Activated CD8-positive, alpha-beta memory T cell treated with anti-CD3 and anti-CD28 coated beads for 24 hours (primary cell): ENCODE measurements around the gene STEAP3.

ENCODE experiments used
- DNase-seq: peaks from one replicate; pipeline ENCODE4 v3.0.0-alpha.2; 2020

The STEAP3 gene

DNA sequence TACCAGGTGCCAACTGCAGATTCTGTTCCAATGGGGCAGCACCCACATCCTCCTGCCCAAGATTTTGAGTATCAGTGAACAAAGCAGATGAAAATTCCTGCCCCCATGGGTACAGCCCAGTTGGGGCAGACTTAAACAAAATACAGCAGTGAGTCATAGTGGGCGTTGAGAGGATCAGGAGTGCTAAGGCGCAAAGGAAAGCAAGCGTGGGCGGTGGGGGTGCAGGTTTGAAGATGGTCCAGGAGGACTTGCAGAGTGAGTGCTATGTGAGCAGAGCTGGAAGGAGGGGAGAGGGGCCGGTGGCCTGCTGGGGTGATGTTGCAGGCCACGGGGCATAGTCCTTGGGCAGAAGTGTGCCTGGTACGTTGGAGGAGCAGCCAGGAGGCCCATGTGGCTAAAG, 24.7 kb downstream of the STEAP3 start:
- no peak for DNase-seq

DNA sequence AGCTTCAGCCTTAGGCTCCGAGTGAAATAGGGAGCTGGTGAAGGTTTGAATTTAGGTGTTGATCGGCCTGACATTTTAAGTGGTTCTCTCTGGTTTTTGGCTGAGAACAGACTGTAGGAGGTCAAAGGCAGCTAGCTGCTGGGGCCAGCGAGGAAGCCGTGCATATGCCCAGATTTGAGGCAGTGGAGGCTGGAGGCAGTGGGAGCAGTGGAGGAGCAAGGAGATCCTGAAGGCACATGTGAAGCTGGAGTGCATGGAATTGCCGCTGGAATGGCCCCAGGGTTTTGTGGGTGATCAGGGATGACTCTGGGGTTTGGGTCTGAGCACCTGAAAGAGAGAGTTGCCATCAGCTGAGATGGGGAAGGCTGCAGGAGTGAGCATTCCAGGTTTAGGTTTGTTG, 25.1 kb downstream of the STEAP3 start:
- DNase-seq, result no peak

DNA sequence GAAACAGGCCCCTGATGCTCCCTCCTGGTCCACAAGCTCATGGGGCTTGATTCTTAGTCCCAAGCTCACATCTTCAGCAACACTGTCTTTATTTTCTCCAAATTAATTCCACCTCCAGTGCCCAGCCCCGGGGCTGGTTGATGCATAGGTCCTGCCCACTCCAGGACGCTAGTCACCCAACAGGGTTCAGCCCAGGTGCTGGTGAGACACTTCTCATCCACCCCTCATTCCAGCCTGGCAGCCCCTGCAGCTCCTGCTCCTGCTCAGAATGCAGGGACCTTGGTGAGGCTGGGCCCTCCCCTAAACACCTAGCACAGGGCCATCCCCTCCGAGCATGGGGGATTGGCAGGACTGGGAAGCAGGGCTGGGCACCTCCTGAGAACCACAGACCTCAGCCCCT, 25.7 kb downstream of the STEAP3 start:
- no peak for DNase-seq

DNA sequence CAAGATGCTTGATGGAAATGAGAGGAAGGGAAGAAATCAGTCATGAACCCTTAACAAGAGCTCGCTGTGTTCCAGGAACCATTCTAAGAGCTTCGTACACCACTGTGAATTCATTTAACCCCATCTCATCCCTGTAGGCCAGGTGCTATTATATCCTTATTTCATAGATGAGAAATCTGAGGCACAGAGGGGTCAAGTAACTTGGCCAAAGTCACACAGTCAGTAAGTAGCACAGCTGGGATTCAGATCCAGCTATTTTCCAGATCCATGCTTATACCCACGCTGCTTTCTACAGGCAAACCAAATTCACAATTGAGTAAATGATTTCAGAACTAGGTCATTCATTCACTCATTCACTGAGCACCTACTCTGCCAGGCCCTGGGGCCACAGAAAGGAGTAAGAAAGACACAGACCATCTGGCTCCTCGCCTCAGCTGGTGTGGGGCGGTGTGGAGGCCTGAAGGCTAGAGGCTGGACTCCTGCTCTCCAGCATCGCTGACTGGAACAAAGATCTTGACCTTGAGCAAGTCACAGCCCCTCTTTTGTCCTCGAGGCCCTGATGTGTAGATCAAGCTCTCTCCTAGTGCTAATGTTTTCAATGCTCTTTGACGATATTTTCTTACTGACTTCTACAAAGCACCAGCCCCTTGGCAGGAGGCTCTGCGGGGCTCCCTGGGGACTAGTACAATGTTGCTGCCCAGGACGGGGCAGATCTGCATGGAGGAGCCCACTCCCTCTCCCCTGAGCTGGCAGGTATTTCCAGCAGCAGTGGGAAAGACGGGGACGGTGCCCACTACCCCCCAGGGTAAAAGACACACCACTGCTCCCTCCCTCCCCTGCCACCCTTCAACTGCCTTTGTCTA, 26.5 kb downstream of the STEAP3 start:
- DNase-seq, result no peak

DNA sequence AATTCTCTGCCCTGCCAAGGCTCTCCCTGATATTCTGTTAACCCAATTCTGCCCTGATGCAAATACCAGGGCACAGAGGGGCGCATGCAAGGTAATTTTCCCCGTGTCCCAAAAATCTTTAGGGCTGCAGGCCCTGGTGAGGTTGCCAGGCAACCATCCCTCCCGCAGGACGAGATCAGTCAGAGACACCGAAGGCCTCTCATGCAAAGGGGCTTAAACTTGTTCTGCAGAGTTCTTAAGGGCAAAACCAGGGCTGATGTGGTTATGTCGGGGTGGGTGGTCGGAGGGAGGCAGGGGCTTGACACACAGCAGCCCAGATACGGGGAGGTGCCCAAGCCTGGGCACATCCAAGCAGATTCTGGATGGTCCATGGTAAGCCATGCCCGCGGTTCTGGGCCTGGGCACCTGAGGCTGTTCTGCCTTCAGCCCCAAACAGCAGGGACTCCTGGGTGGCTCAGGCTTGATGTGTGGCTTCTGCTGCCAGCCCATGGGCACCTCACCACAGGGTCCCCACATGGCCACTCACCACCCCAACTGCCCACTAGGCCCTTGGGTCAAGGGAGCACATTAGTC, 27.2 kb downstream of the STEAP3 start:
- DNase-seq, result no peak

DNA sequence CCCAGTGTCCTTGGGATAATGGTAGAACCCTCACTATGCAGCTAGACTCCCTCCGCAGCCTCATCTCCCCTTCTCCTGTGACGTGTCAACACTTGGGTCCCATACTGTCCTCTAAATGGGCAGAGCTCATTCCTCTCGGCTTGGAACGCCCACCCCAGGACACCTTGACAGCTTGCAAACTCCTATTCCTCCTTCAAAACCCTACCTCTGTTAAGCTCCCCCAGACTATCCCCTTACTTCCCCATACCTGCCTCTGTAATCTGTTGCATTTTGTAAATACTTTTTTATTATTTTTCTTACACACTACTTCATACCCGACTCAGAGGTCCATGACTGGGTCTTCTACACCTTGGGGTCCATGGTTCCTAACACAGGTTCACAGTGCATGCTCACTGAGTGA, 28.0 kb downstream of the STEAP3 start:
- no peak for DNase-seq

DNA sequence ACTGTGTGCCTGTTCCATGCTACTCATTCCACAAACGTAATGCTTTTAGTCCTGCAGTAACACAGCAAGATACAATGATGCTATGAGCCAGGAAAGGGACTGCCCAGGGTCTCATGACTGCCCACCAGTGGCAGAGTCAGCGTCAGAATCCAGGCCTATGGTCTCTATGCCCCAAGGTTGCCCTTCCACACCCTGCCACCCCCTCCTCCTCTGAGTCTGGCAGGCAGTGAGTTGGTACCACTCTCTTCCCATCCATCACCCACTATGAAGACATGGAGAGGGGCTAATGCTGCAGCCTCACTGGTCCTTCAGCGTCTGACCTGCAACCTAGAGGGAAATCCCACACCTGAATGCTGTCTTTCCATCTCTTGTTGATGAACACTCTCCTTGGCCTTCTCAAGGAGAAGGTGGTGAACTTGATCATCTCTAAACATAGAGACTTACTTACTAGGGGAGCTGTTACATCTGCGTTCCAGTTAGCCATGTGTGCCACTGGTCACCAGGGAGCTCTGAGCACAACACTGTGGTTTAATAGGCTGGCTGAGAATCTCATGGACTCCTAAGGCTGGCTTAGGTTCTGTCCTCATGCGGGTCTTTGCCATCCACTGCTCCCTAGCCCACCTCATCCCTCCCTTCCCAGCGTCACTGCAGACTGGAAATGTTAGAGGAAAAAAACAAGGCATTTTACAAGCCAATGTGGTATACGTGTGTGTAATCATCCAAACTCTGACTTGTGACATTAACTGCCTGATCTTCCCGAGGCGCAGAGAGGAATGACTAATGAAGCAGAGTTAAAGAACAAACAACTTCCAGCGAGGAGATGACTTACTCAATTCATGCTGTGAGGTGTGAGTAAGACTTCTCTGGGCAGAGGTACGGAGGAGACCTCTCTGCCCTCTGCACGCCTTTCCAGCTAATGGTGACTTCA, 28.8 kb downstream of the STEAP3 start:
- DNase-seq, result no peak

DNA sequence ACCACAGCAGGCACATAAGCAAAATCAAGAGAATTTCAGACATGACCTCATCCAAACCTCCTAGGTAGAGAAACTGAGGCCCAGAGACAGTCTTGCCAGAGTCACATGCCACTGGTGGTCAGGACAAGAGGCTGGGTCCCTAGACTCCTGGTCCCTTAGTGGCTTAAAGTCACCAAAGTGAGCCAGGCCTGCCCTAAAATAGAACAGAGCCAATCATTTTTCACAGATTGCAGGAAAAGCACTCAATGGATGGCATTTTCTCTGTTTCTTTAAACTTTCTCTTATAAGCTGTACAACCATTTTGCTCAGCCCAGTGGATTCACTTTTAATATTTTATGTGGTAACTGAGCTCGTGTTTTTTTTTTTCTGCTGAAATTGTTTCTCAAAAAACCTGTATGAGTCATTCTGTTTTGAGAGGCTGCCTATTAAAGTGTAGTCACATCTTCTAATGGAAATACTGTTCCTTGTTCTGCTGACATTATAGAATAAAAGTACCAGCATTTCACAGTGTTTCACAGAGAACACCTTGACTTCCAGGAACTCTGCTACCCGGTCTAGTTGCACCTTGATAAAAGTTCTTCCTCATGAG, 29.6 kb downstream of the STEAP3 start:
- DNase-seq, result no peak

DNA sequence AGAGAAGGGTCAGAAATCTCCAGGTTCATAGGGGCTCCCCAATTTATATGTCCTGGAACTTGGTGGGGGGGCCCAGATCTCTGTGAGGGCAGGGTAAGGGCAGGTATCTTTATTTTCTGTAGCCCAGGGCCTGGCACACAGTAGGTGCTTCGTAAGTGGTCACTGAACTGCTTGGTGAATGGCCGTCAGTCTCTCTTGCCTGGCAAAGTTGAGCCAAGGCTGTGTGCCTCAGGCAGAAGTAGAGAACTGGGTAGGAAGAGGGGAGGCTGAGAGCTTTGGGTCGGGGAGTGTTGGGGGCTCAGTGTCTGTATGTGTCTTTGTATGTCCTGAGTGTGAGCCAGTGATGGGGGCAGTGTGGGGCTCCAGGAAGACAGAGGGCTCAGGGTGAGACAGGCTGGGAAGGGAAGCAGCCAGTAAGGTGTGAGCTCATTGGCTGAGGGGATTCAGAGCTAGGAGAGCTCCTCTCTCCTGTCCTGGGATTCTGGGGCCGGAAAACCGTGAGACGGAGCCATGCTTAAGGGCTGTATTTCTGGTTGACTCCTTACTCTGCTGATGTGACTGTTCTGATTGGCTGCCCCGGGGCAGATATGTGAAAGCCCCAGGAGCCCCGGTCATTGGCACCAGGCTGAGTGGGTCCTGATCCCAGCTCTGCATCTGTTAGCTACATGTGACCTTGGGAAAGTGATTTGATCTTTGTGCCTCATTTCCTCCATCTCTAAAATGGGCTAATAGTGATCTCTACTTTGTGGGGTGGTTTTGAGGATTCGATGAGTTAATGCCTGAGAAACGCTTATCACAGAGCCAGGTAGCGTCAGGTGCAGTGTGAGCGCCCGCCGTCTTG, 30.3 kb downstream of the STEAP3 start:
- no peak for DNase-seq

DNA sequence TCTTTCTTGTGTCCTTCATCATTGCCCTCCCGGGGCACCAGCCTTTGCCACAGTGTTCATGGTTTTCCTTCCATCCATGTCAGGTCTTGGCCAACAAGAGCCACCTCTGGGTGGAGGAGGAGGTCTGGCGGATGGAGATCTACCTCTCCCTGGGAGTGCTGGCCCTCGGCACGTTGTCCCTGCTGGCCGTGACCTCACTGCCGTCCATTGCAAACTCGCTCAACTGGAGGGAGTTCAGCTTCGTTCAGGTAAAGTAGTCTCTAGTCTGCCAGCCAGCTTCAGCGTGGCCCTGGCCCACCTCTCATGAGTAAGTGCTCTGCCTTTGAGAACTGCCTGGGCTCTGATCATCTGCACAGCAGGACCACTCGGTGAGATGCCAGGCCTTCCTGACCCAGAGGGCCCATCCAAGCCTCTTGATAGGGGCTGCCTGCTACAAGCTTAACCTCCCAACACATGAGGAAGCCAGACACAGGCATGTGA, 31.0 kb downstream of the STEAP3 start:
- no peak for DNase-seq

DNA sequence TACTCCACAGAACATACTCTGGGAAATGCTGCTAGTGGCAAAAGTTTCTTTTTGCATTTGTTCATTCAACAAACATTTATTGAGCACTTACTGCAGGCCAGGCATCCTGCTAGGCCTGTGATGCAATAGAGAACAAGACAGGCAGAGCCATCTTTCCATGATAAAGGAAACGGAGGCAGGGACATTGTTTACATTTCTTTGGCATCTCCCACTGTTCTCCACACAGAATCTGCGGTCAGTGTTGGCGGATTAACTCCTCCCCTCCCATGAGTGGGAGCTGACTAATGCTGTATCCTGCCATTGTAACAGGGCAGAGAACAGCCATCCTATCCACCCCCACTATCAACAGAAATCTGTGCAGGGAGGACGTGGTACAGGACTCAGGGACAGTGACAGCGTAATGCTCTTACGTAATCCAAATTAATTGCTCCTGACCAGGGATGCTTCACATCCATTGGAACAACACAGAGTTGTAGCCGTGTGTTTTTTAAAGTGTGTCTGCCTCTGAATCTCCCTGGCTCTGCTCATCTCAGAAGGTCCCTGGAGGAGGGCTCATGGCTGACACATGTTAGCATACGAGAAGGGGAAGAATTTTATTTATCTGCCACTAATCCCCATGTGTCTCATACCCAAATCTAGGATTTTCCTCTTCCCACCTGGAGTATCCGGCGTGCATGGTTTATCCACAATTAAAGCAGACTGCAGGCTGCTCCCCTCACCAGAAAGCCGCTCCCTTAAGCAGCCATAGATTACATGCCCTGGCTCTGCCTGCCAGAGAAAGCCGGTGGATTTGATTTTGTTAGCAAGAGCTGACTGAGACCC, 32.3 kb downstream of the STEAP3 start:
- DNase-seq, result no peak

DNA sequence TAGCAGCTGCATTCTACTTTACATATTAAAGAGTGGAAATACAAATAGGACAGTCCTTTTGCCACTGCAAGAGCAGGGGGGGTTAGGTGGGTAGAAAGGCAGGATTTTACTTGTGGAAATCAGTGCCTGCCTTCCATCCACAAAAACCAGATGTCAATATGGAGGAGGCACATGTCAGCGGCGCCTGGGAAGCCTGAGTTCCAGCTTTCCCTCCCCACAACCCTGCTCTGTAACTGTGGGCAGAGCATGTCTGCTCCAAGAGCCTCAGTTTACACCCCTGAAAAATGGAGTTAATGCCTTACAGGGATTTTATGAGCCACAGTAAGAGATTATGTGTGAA, 32.9 kb downstream of the STEAP3 start:
- DNase-seq, result no peak

DNA sequence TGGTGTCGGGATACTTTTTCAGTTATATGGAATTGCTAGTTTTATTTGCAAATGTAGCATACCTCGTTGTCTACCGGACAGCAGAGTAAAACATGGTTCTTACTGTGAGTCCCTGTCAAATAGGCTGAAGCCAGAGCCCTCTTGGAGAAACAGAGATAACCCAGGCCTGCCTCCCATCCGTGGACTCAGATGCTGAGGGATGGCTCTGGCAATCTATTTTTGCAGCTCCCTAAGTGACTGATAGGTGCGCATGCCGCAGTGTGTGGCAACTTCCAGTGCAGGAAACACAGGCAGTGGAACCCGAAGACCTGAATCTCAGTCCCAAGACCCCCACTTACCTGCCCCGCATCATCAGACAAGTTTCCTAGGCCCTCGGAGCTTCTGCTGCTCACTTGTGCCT, 33.6 kb downstream of the STEAP3 start:
- no peak for DNase-seq

DNA sequence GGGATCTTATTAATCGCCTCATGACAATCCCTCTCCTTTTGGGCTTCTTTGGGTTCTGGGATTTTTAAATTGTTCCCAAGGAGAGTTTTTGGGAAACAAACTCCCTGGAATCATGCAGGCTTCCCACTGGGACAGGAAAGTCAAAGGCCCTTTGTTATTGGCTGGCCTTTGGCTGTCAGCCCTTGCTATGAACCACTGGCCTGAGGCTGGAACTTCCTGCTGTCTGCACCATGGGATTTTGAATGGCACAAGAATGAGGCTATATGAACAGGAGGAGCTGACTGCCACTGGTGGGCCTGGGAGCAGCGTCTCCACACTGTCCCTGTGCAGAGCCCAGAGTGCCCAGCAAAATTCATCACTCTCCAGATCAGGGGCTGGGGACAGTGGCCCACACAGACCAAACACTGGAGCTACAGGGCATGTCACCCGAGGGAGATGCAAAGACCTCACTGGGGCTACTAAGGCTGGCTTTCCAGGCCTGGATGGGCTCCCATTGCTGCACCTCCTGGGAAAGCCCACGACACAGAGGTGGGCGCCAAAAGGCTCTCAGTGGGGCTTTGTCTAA, 35.7 kb downstream of the STEAP3 start:
- DNase-seq, result no peak

DNA sequence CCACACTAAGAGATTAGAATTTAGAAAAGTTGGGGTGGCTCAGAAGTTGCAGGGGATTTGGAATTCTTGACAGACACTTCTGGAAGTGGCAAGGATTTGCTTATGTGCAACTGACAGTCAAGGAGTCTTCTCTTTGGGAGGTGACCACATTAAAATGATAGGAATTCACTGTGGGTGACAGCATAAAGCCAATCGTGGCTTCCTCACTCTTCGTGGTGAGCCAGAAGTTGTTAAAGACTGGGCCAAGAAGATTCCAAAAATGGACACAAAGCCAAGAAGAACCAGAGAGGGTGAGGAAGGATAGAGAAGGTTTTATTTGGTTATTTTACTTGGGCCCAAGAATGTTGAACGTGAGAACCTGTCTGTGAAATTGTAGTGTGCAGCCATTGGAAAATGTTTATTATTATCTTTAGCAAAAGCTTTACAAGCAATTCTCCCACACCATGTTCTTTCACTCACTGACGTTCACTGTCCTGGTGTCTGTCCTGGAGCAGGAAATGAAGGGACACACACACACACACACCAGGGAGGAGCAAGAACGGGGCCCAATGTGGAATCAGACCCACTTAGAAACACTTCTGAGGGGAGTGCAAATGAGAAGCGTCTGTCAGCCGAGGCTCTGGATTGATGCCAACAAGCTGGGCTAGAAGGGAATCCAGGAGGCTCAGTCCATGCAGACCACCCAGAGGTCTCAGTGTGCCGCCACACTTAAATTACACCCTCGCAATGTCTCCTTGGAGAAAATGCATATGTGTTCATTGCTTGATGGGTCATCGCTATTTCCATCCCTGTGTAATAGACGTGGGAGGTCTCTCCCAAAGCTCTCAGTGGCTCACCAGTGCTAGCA, 37.2 kb downstream of the STEAP3 start:
- DNase-seq, result peak; percentile 19

DNA sequence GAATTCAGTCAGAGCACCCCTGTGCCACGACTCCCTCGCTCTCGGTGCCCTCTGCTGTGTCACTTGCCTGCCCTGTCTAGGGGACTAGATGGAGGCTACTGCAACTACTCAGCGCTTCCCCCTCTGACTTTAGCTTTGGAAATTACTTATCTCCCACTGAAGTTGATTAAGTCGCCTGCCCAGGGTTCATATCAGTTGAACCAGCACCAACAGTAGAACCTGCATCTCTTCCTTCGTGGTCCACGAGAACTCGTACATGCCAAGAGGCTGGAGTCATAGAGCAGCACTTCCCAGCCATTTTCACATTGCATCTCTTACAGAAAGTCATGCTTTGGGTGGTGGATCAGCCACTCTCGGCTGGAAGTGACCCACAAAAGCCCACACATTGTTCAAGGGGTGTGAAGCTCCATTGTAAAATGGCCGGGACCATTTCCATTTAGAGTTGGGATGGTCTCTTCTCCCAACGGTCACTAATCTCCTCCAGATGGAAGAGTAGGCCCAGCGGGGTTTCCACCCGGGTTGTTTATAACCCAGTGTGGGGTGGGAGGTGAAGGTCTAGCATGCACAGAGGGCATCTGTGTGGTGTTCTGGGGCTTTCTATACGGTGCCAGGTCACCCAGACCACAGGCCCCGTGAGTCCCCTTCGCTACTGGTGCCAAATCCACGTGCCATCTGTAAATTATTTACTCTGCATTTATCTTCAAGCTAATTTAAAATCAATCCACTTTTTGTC, 38.0 kb downstream of the STEAP3 start:
- DNase-seq, result peak; percentile 15

DNA sequence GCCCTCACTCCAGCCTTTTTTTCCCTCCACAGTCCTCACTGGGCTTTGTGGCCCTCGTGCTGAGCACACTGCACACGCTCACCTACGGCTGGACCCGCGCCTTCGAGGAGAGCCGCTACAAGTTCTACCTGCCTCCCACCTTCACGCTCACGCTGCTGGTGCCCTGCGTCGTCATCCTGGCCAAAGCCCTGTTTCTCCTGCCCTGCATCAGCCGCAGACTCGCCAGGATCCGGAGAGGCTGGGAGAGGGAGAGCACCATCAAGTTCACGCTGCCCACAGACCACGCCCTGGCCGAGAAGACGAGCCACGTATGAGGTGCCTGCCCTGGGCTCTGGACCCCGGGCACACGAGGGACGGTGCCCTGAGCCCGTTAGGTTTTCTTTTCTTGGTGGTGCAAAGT, 39.4 kb downstream of the STEAP3 start:
- peak; percentile 7 for DNase-seq

DNA sequence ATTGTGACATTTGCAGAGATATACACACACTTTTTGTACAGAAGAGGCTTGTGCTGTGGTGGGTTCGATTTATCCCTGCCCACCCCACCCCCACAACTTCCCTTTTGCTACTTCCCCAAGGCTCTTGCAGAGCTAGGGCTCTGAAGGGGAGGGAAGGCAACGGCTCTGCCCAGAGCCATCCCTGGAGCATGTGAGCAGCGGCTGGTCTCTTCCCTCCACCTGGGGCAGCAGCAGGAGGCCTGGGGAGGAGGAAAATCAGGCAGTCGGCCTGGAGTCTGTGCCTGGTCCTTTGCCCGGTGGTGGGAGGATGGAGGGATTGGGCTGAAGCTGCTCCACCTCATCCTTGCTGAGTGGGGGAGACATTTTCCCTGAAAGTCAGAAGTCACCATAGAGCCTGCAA, 40.0 kb downstream of the STEAP3 start:
- DNase-seq, result peak; percentile 4
